Measurements from ENCODE around the gene MET. TPM values are rescaled to one million over a fixed set of nuclear protein-coding genes. Genes with fewer than 3 reads are reported as not detected.

The MET gene
- total and polyA plus RNA-seq, 2 of the 13 experiments (the other 11 are each of a cell fraction or from before 2014, with no cell fraction given) = 21.8 to 31.5 TPM

- TF ChIP-seq ZNF619 (CRISPR knock-in tag; IDR thresholded peaks at IDR 0.05) (no peak), ATF7-NPFF (CRISPR knock-in tag; IDR thresholded peaks at IDR 0.05; ENCODE audit: low read depth) (no peak), ZFAT (CRISPR knock-in tag; conservative IDR thresholded peaks at IDR 0.05) (no peak), IRF2 (CRISPR knock-in tag; IDR thresholded peaks at IDR 0.05) (no peak; the same call in none of the 2 replicates), ASH2L (IDR thresholded peaks at IDR 0.05; ENCODE audit: insufficient read length, low read depth, low read length) (peak; percentile 99), NCOA5 (CRISPR knock-in tag; IDR thresholded peaks at IDR 0.05) (no peak), NCOA1 (CRISPR knock-in tag; IDR thresholded peaks at IDR 0.05) (peak; percentile 87; the same call in 1 of the 2 replicates), ZNF589 (CRISPR knock-in tag; conservative IDR thresholded peaks at IDR 0.05) (no peak), REPIN1 (CRISPR knock-in tag; IDR thresholded peaks at IDR 0.05; ENCODE audit: borderline replicate concordance, low read depth) (peak; percentile 30; the same call in 1 of the 2 replicates), ZNF282 (IDR thresholded peaks at IDR 0.05; ENCODE audit: partially characterized antibody) (no peak), ZBTB1 (CRISPR knock-in tag; IDR thresholded peaks at IDR 0.05; ENCODE audit: borderline replicate concordance) (no peak), U2AF1 (optimal IDR thresholded peaks at IDR 0.05; ENCODE audit: low read depth, low read length) (no peak), AHR (CRISPR knock-in tag; IDR thresholded peaks at IDR 0.05) (no peak)
- TF ChIP-seq, protein P1, sequence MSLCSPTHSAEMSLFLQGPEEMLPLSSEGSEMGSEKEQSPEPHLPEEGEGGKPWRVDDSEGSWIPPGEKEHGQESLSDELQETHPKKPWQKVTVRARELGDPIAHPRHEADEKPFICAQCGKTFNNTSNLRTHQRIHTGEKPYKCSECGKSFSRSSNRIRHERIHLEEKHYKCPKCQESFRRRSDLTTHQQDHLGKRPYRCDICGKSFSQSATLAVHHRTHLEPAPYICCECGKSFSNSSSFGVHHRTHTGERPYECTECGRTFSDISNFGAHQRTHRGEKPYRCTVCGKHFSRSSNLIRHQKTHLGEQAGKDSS (CRISPR knock-in tag; IDR thresholded peaks at IDR 0.05; ENCODE audit: borderline replicate concordance, low read depth) = no peak
These were observed 138.5 kb downstream of the MET start (continued) for GRCh38 chr7:116810267-116811116.

Measured in HepG2 (cell line).